HEK293 (cell line): ENCODE data around the gene SULT4A1.

ENCODE experiments used
- CTCF ChIA-PET: fragments of 350-600 bp; formaldehyde crosslinking; extraction: SDS; loops from one replicate; lab custom pipeline; 2021; ENCODE audit warnings: antibody characterized with exemption; lab: Yijun Ruan, JAX
- POLR2A ChIA-PET: fragments of 300-600 bp; formaldehyde crosslinking; extraction: SDS; loops from one replicate; lab custom pipeline; 2020; ENCODE audit warnings: antibody characterized with exemption, inconsistent platforms; lab: Yijun Ruan, JAX
- H3K27ac ChIP-seq: fragments of 200-500 bp; sonication (Bioruptor generic); 2 replicates; pipeline ENCODE4 v1.5.1; 2014; ENCODE audit warnings: low read depth, low read length, control low read depth, inconsistent platforms; ENCODE audit errors: extremely low read depth
- H3K36me3 ChIP-seq, 2 experiments: fragments of 200-500 bp in 1 of 2; sonication (Bioruptor generic) in 1 of 2; 1 replicate in 1 of 2; 2 replicates in 1 of 2; pipeline ENCODE4 v1.5.1; 2014 to 2017; ENCODE audit warnings: inconsistent platforms in 2 of 2, low read length in 2 of 2; ENCODE audit not compliant: control insufficient read depth in 2 of 2, insufficient read depth in 1 of 2
- H3K4me1 ChIP-seq: fragments of 200-500 bp; sonication (Bioruptor generic); 2 replicates; pipeline ENCODE4 v1.5.1; 2014; ENCODE audit warnings: mild to moderate bottlenecking, low read length, inconsistent platforms; ENCODE audit not compliant: control insufficient read depth, insufficient read depth
- H3K4me3 ChIP-seq: 2 replicates; pipeline ENCODE4 v1.5.1; 2011; ENCODE audit warnings: low read depth, mild to moderate bottlenecking, control low read depth, low read length, moderate library complexity
- H3K9me3 ChIP-seq: fragments of 200-500 bp; sonication (Bioruptor generic); 2 replicates; pipeline ENCODE4 v1.5.1; 2014; ENCODE audit warnings: low read depth, low read length, inconsistent platforms; ENCODE audit not compliant: control insufficient read depth, insufficient read depth
- EGR2 ChIP-seq: fragments of 450-650 bp; formaldehyde crosslinking; IDR thresholded peaks from 2 replicates; pipeline ENCODE4 v1.5.1; 2016; ENCODE audit warnings: low read depth, missing biosample characterization, missing genetic modification characterization
- GLIS1 ChIP-seq: fragments of 450-650 bp; formaldehyde crosslinking; IDR thresholded peaks from 2 replicates; pipeline ENCODE4 v1.5.1; 2016; ENCODE audit warnings: missing biosample characterization, missing genetic modification characterization
- HIC1 ChIP-seq: fragments of 450-650 bp; formaldehyde crosslinking; IDR thresholded peaks from 2 replicates; pipeline ENCODE4 v1.5.1; 2016; ENCODE audit warnings: missing biosample characterization, missing genetic modification characterization
- HOXA7 ChIP-seq: sonication (generic); formaldehyde crosslinking; IDR thresholded peaks from 2 replicates; pipeline ENCODE4 v1.8.1; 2022; ENCODE audit warnings: missing genetic modification reagents, borderline replicate concordance
- MYNN ChIP-seq: fragments of 450-650 bp; formaldehyde crosslinking; IDR thresholded peaks from 2 replicates; pipeline ENCODE4 v1.5.1; 2016; ENCODE audit warnings: missing biosample characterization, missing genetic modification characterization, borderline replicate concordance
- TSHZ1 ChIP-seq: fragments of 450-650 bp; formaldehyde crosslinking; IDR thresholded peaks from 2 replicates; pipeline ENCODE4 v1.5.1; 2016; ENCODE audit warnings: missing biosample characterization, missing genetic modification characterization, borderline replicate concordance
- ZBTB21 ChIP-seq: fragments of 450-650 bp; formaldehyde crosslinking; IDR thresholded peaks from 2 replicates; pipeline ENCODE4 v1.5.1; 2017; ENCODE audit warnings: missing biosample characterization, missing genetic modification characterization
- ZBTB8A ChIP-seq: fragments of 450-650 bp; formaldehyde crosslinking; IDR thresholded peaks from 2 replicates; pipeline ENCODE4 v1.5.1; 2016; ENCODE audit warnings: missing biosample characterization, missing genetic modification characterization
- ZFHX2 ChIP-seq: fragments of 450-650 bp; formaldehyde crosslinking; conservative IDR thresholded peaks from 2 replicates; pipeline ENCODE4 v1.5.1; 2016; ENCODE audit warnings: missing biosample characterization, missing genetic modification characterization
- ZFP37 ChIP-seq: fragments of 450-650 bp; formaldehyde crosslinking; IDR thresholded peaks from 2 replicates; pipeline ENCODE4 v1.5.1; 2016; ENCODE audit warnings: missing biosample characterization, missing genetic modification characterization
- ZNF133 ChIP-seq: fragments of 450-650 bp; formaldehyde crosslinking; IDR thresholded peaks from 2 replicates; pipeline ENCODE4 v1.5.1; 2016; ENCODE audit warnings: missing biosample characterization, missing genetic modification characterization
- ZNF174 ChIP-seq: fragments of 450-650 bp; formaldehyde crosslinking; IDR thresholded peaks from 2 replicates; pipeline ENCODE4 v1.5.0; 2017; ENCODE audit warnings: missing biosample characterization, mild to moderate bottlenecking, missing genetic modification characterization
- ZNF184 ChIP-seq: fragments of 450-650 bp; IDR thresholded peaks from 2 replicates; pipeline ENCODE4 v1.5.1; 2018; ENCODE audit warnings: missing biosample characterization, mild to moderate bottlenecking, missing genetic modification characterization
- ZNF239 ChIP-seq: fragments of 450-650 bp; formaldehyde crosslinking; IDR thresholded peaks from 2 replicates; pipeline ENCODE4 v1.5.1; 2016; ENCODE audit warnings: missing biosample characterization, missing genetic modification characterization
- ZNF366 ChIP-seq: fragments of 450-650 bp; formaldehyde crosslinking; conservative IDR thresholded peaks from 2 replicates; pipeline ENCODE4 v1.5.1; 2016; ENCODE audit warnings: missing biosample characterization, missing genetic modification characterization
- ZNF549 ChIP-seq: fragments of 450-650 bp; IDR thresholded peaks from 2 replicates; pipeline ENCODE4 v1.5.1; 2018; ENCODE audit warnings: missing biosample characterization, missing genetic modification characterization, mild to moderate bottlenecking, inconsistent platforms, moderate library complexity
- ZNF561 ChIP-seq: fragments of 450-650 bp; IDR thresholded peaks from 2 replicates; pipeline ENCODE4 v1.5.1; 2018; ENCODE audit warnings: missing biosample characterization, missing genetic modification characterization, borderline replicate concordance
- ZNF791 ChIP-seq: fragments of 450-650 bp; formaldehyde crosslinking; IDR thresholded peaks from 2 replicates; pipeline ENCODE4 v1.5.1; 2016; ENCODE audit warnings: missing biosample characterization, missing genetic modification characterization
- ZSCAN16 ChIP-seq: fragments of 450-650 bp; formaldehyde crosslinking; IDR thresholded peaks from 2 replicates; pipeline ENCODE4 v1.5.1; 2016; ENCODE audit warnings: missing biosample characterization, missing genetic modification characterization
- TF ChIP-seq, protein P1 (sequence below): fragments of 450-650 bp; formaldehyde crosslinking; optimal IDR thresholded peaks from 2 replicates; pipeline ENCODE3; 2016; ENCODE audit warnings: missing biosample characterization, mild to moderate bottlenecking, missing genetic modification characterization
- TF ChIP-seq, protein P2 (sequence below): fragments of 450-650 bp; formaldehyde crosslinking; IDR thresholded peaks from 2 replicates; pipeline ENCODE4 v1.5.1; 2016; ENCODE audit warnings: missing biosample characterization, missing genetic modification characterization

Gene SULT4A1

GRCh38 chr22:43891360-43892182 is 29.3 kb upstream of the SULT4A1 start, which contains the start of gene PNPLA5 (continued):
- TF ChIP-seq ZNF549 (tag by site-specific recombination) (no peak), ZNF133 (tag by site-specific recombination) (no peak), ZNF791 (no peak), ZNF239 (tag by site-specific recombination) (no peak), ZFHX2 (tag by site-specific recombination) (0 out of 2 replicates have a peak, but pooled peaks have one; percentile 4), MYNN (no peak), ZBTB8A (tag by site-specific recombination) (peak; percentile 29; the same call in 1 of the 2 replicates), ZNF366 (no peak), EGR2 (tag by site-specific recombination) (peak; percentile 46; the same call in 1 of the 2 replicates), ZFP37 (tag by site-specific recombination) (no peak), GLIS1 (tag by site-specific recombination) (peak; percentile 23; the same call in 1 of the 2 replicates), ZNF184 (no peak)
- TF ChIP-seq, protein P1, sequence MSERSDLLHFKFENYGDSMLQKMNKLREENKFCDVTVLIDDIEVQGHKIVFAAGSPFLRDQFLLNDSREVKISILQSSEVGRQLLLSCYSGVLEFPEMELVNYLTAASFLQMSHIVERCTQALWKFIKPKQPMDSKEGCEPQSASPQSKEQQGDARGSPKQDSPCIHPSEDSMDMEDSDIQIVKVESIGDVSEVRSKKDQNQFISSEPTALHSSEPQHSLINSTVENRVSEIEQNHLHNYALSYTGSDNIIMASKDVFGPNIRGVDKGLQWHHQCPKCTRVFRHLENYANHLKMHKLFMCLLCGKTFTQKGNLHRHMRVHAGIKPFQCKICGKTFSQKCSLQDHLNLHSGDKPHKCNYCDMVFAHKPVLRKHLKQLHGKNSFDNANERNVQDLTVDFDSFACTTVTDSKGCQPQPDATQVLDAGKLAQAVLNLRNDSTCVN (tag by site-specific recombination): peak; percentile 9
- TF ChIP-seq, protein P2, sequence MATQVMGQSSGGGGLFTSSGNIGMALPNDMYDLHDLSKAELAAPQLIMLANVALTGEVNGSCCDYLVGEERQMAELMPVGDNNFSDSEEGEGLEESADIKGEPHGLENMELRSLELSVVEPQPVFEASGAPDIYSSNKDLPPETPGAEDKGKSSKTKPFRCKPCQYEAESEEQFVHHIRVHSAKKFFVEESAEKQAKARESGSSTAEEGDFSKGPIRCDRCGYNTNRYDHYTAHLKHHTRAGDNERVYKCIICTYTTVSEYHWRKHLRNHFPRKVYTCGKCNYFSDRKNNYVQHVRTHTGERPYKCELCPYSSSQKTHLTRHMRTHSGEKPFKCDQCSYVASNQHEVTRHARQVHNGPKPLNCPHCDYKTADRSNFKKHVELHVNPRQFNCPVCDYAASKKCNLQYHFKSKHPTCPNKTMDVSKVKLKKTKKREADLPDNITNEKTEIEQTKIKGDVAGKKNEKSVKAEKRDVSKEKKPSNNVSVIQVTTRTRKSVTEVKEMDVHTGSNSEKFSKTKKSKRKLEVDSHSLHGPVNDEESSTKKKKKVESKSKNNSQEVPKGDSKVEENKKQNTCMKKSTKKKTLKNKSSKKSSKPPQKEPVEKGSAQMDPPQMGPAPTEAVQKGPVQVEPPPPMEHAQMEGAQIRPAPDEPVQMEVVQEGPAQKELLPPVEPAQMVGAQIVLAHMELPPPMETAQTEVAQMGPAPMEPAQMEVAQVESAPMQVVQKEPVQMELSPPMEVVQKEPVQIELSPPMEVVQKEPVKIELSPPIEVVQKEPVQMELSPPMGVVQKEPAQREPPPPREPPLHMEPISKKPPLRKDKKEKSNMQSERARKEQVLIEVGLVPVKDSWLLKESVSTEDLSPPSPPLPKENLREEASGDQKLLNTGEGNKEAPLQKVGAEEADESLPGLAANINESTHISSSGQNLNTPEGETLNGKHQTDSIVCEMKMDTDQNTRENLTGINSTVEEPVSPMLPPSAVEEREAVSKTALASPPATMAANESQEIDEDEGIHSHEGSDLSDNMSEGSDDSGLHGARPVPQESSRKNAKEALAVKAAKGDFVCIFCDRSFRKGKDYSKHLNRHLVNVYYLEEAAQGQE (tag by site-specific recombination): no peak

- Histone ChIP-seq H3K36me3 (no peaks in the 10 kb centered on the region), H3K4me1 (no peaks in the 10 kb centered on the region; the same call in 1 of the 2 replicates), H3K9me3 (no peaks in the 10 kb centered on the region), H3K27ac (no peak overlapping the region), H3K4me3 (no peak overlapping the region)
- ChIA-PET CTCF (interaction anchor here (1.0 kb wide), 1 partner anchor 8 kb away, joined by 10 read pairs; no protein-coding TSS in a partner anchor), POLR2A (no interaction called here)
- no peak for TF ChIP-seq TSHZ1 (tag by site-specific recombination)
- TF ChIP-seq, protein P2 (tag by site-specific recombination): no peak
- TF ChIP-seq ZSCAN16 (tag by site-specific recombination): no peak
- no peak for TF ChIP-seq EGR2 (tag by site-specific recombination)
- TF ChIP-seq HIC1: peak; percentile 39; the same call in 1 of the 2 replicates
- TF ChIP-seq HOXA7 (CRISPR knock-in tag): no peak
- TF ChIP-seq ZNF174 (tag by site-specific recombination): no peak
- TF ChIP-seq ZFHX2 (tag by site-specific recombination): 0 out of 2 replicates have a peak, but pooled peaks have one; percentile 17
- no peak for TF ChIP-seq ZBTB21 (tag by site-specific recombination)
- no peak for TF ChIP-seq ZNF561 (tag by site-specific recombination)
Observed at GRCh38 chr22:43890901-43891331, 28.6 kb upstream of the SULT4A1 start.
